DND-41 (cell line): ENCODE measurements around the gene NEDD4L.

Experiments used
- ATAC-seq: fragments of 200-7000 bp; cut with Tn5 transposase; 3 replicates; pipeline ENCODE4 v1.9.1; 2021; ENCODE audit warnings: low read depth; ENCODE audit not compliant: insufficient read depth
- DNase-seq: peaks from one replicate; pipeline ENCODE4 v3.0.0-alpha.2; 2020
- H2AFZ ChIP-seq: 2 replicates; pipeline ENCODE4 v1.6.0; 2012; ENCODE audit warnings: low read depth, low read length
- H3K27ac ChIP-seq: 2 replicates; pipeline ENCODE4 v1.5.1; 2012; ENCODE audit warnings: low read length, inconsistent platforms
- H3K27me3 ChIP-seq: fragments of 200-600 bp; sonication (generic); 2 replicates; pipeline ENCODE4 v1.6.0; 2012; ENCODE audit warnings: low read length, mild to moderate bottlenecking, inconsistent platforms; ENCODE audit not compliant: insufficient read depth, poor library complexity
- H3K36me3 ChIP-seq: 2 replicates; pipeline ENCODE4 v1.5.1; 2012; ENCODE audit warnings: low read length, inconsistent platforms; ENCODE audit not compliant: insufficient read depth
- H3K4me1 ChIP-seq: 2 replicates; pipeline ENCODE4 v1.5.1; 2012; ENCODE audit warnings: mild to moderate bottlenecking, low read length; ENCODE audit not compliant: insufficient read depth
- H3K4me2 ChIP-seq: 2 replicates; pipeline ENCODE4 v1.6.0; 2012; ENCODE audit warnings: mild to moderate bottlenecking, moderate library complexity, low read length, inconsistent platforms; ENCODE audit not compliant: insufficient read depth
- H3K4me3 ChIP-seq, 2 experiments: fragments of 200-600 bp in 1 of 2; shearing (Covaris generic) in 1 of 2; 2 replicates each; pipeline ENCODE4 v1.5.1; 2012 to 2016; ENCODE audit warnings: inconsistent platforms in 2 of 2, low read length in 2 of 2, mild to moderate bottlenecking in 2 of 2, low read depth in 1 of 2, moderate library complexity in 1 of 2
- H3K79me2 ChIP-seq: 2 replicates; pipeline ENCODE4 v1.6.0; 2012; ENCODE audit warnings: low read length, inconsistent platforms; ENCODE audit not compliant: insufficient read depth
- H3K9ac ChIP-seq: 2 replicates; pipeline ENCODE4 v1.6.0; 2012; ENCODE audit warnings: low read depth, mild to moderate bottlenecking, inconsistent platforms, low read length, moderate library complexity
- H3K9me3 ChIP-seq: 2 replicates; pipeline ENCODE4 v1.5.1; 2012; ENCODE audit warnings: low read length, moderate library complexity, mild to moderate bottlenecking, inconsistent platforms; ENCODE audit not compliant: insufficient read depth, severe bottlenecking
- H4K20me1 ChIP-seq: 2 replicates; pipeline ENCODE4 v1.6.0; 2012; ENCODE audit warnings: low read length; ENCODE audit not compliant: insufficient read depth
- EZH2 ChIP-seq: IDR thresholded peaks from 3 replicates; pipeline ENCODE4 v1.6.1; 2012; ENCODE audit warnings: borderline replicate concordance, low read depth, mild to moderate bottlenecking, moderate library complexity, low read length, inconsistent platforms; ENCODE audit not compliant: severe bottlenecking
- TF ChIP-seq, protein P1 (sequence below): IDR thresholded peaks from 2 replicates; pipeline ENCODE4 v1.5.1; 2012; ENCODE audit warnings: borderline replicate concordance, low read length, moderate library complexity, mild to moderate bottlenecking; ENCODE audit not compliant: poor library complexity, severe bottlenecking; ENCODE audit errors: extremely low read depth

The NEDD4L gene

DNA sequence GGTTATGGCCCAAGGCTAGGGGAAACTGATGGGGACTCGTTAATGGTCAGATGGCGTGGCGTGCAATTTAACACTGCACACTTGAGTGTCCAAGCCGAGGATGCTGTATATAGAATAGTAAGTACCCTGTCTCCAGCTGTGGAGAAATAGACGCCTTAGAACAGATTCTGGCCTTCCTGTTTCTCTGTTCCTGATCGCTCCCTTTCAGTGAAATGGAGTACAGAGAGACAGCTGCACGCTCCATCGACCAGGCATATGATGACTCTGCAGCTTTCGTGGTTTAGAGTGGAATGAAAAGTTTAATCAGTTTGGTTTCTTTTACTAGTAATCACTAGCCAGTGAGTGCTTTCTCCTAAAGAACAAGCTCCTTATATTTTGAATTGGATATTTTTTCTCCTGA, 213.4 kb downstream of the NEDD4L start:
- Histone ChIP-seq H3K27ac (no peak overlapping the region), H2AFZ (no peak overlapping the region), H3K4me1 (no peaks in the 10 kb centered on the region), H3K27me3 (no peaks in the 10 kb centered on the region), H3K4me2 (no peak overlapping the region), H4K20me1 (no peaks in the 10 kb centered on the region), H3K9ac (no peak overlapping the region), H3K9me3 (no peaks in the 10 kb centered on the region), H3K36me3 (no peaks in the 10 kb centered on the region), H3K79me2 (no peaks in the 10 kb centered on the region), H3K4me3 (no peak overlapping the region)
- DNase-seq (no peak), ATAC-seq (no peak)
- TF ChIP-seq EZH2, result no peak
- TF ChIP-seq, protein P1, sequence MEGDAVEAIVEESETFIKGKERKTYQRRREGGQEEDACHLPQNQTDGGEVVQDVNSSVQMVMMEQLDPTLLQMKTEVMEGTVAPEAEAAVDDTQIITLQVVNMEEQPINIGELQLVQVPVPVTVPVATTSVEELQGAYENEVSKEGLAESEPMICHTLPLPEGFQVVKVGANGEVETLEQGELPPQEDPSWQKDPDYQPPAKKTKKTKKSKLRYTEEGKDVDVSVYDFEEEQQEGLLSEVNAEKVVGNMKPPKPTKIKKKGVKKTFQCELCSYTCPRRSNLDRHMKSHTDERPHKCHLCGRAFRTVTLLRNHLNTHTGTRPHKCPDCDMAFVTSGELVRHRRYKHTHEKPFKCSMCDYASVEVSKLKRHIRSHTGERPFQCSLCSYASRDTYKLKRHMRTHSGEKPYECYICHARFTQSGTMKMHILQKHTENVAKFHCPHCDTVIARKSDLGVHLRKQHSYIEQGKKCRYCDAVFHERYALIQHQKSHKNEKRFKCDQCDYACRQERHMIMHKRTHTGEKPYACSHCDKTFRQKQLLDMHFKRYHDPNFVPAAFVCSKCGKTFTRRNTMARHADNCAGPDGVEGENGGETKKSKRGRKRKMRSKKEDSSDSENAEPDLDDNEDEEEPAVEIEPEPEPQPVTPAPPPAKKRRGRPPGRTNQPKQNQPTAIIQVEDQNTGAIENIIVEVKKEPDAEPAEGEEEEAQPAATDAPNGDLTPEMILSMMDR, result no peak

- Histone ChIP-seq H3K36me3 (no peaks in the 10 kb centered on the region), H3K27ac (no peak overlapping the region), H3K9ac (no peak overlapping the region), H3K27me3 (no peaks in the 10 kb centered on the region), H3K9me3 (no peaks in the 10 kb centered on the region), H4K20me1 (no peaks in the 10 kb centered on the region), H3K4me3 (no peak overlapping the region), H3K79me2 (no peaks in the 10 kb centered on the region), H2AFZ (no peak overlapping the region), H3K4me1 (no peaks in the 10 kb centered on the region), H3K4me2 (no peak overlapping the region)
- TF ChIP-seq EZH2, result no peak
- TF ChIP-seq, protein P1, result no peak
- DNase-seq (no peak), ATAC-seq (no peak)
Measured at GRCh38 chr18:58258692-58259342, 214.8 kb downstream of the NEDD4L start.

GRCh38 chr18:58263055-58263957, 219.3 kb downstream of the NEDD4L start:
- no peak overlapping the region for H3K4me3 ChIP-seq
- TF ChIP-seq, protein P1, result no peak
- no peak overlapping the region for H3K27ac ChIP-seq
- no peak overlapping the region for H3K9ac ChIP-seq
- no peaks in the 10 kb centered on the region for H3K4me1 ChIP-seq
- ATAC-seq, result no peak
- DNase-seq, result no peak
- no peaks in the 10 kb centered on the region for H3K36me3 ChIP-seq
- no peak overlapping the region for H2AFZ ChIP-seq
- H4K20me1 ChIP-seq, result no peaks in the 10 kb centered on the region
- H3K9me3 ChIP-seq, result no peaks in the 10 kb centered on the region
- H3K27me3 ChIP-seq, result no peaks in the 10 kb centered on the region
- no peak overlapping the region for H3K4me2 ChIP-seq
- H3K79me2 ChIP-seq, result no peaks in the 10 kb centered on the region
